Measurements from ENCODE around the gene NXNL2. TPM values are rescaled to one million over a fixed set of nuclear protein-coding genes. Genes with fewer than 3 reads are reported as not detected.

NXNL2 gene
- total RNA-seq, 1 experiment from 2014 or later, result not detected

- Histone ChIP-seq H3K4me1 (ENCODE audit: low read length) (no peaks in the 10 kb centered on the region), H4K20me1 (ENCODE audit: insufficient read depth, low read depth, low read length) (no peaks in the 10 kb centered on the region)
Observed at GRCh38 chr9:88555268-88555980, 20.4 kb downstream of the NXNL2 start.

GRCh38 chr9:88559661-88560060 lies 24.7 kb downstream of the NXNL2 start:
- no peaks in the 10 kb centered on the region for H3K79me2 ChIP-seq (ENCODE audit: low read length)
- no peak overlapping the region for H3K9ac ChIP-seq (ENCODE audit: low read length)
- H3K27me3 ChIP-seq (ENCODE audit: low read length), result no peaks in the 10 kb centered on the region
- no peak overlapping the region for H3K4me2 ChIP-seq (ENCODE audit: low read depth, low read length, poor library complexity, severe bottlenecking)
- no peak for DNase-seq
- H3K9me2 ChIP-seq (replicated peaks; ENCODE audit: insufficient read depth, low read length), result no peaks in the 10 kb centered on the region
- H3K4me3 ChIP-seq (ENCODE audit: low read length), result no peak overlapping the region
- no peaks in the 10 kb centered on the region for H3K9me3 ChIP-seq (ENCODE audit: low read length)
- H3K36me3 ChIP-seq (ENCODE audit: insufficient read depth, low read length), result no peaks in the 10 kb centered on the region
- no peaks in the 10 kb centered on the region for H3K4me1 ChIP-seq (ENCODE audit: low read length)
- no peaks in the 10 kb centered on the region for H4K20me1 ChIP-seq (ENCODE audit: insufficient read depth, low read depth, low read length)
- H2AFZ ChIP-seq (ENCODE audit: low read length), result no peak overlapping the region
- H3K27ac ChIP-seq (ENCODE audit: low read length), result no peak overlapping the region

More at GRCh38 chr9:88555268-88555980, 20.4 kb downstream of the NXNL2 start:
- Histone ChIP-seq H3K27ac (ENCODE audit: low read length) (no peak overlapping the region), H3K9me2 (replicated peaks; ENCODE audit: insufficient read depth, low read length) (no peaks in the 10 kb centered on the region), H3K4me2 (ENCODE audit: low read depth, low read length, poor library complexity, severe bottlenecking) (no peak overlapping the region), H3K4me3 (ENCODE audit: low read length) (no peak overlapping the region), H3K27me3 (ENCODE audit: low read length) (no peaks in the 10 kb centered on the region), H2AFZ (ENCODE audit: low read length) (no peak overlapping the region), H3K9me3 (ENCODE audit: low read length) (no peaks in the 10 kb centered on the region), H3K79me2 (ENCODE audit: low read length) (no peaks in the 10 kb centered on the region), H3K9ac (ENCODE audit: low read length) (no peak overlapping the region), H3K36me3 (ENCODE audit: insufficient read depth, low read length) (no peaks in the 10 kb centered on the region)
- DNase-seq, result no peak

GRCh38 chr9:88567870-88568269 lies 32.9 kb downstream of the NXNL2 start:
- DNase-seq, result no peak
- Histone ChIP-seq H3K9ac (ENCODE audit: low read length) (no peak overlapping the region), H3K27me3 (ENCODE audit: low read length) (no peaks in the 10 kb centered on the region), H4K20me1 (ENCODE audit: insufficient read depth, low read depth, low read length) (no peaks in the 10 kb centered on the region), H3K4me3 (ENCODE audit: low read length) (no peak overlapping the region), H3K9me2 (replicated peaks; ENCODE audit: insufficient read depth, low read length) (no peaks in the 10 kb centered on the region), H3K27ac (ENCODE audit: low read length) (no peak overlapping the region), H3K4me1 (ENCODE audit: low read length) (no peaks in the 10 kb centered on the region), H3K36me3 (ENCODE audit: insufficient read depth, low read length) (no peaks in the 10 kb centered on the region), H3K79me2 (ENCODE audit: low read length) (no peaks in the 10 kb centered on the region), H2AFZ (ENCODE audit: low read length) (no peak overlapping the region), H3K4me2 (ENCODE audit: low read depth, low read length, poor library complexity, severe bottlenecking) (no peak overlapping the region), H3K9me3 (ENCODE audit: low read length) (no peaks in the 10 kb centered on the region)

GRCh38 chr9:88571419-88571818 lies 36.4 kb downstream of the NXNL2 start:
- Histone ChIP-seq H3K4me3 (ENCODE audit: low read length) (no peak overlapping the region), H3K79me2 (ENCODE audit: low read length) (no peaks in the 10 kb centered on the region), H3K4me2 (ENCODE audit: low read depth, low read length, poor library complexity, severe bottlenecking) (no peak overlapping the region), H3K9me2 (replicated peaks; ENCODE audit: insufficient read depth, low read length) (no peaks in the 10 kb centered on the region), H3K27me3 (ENCODE audit: low read length) (no peaks in the 10 kb centered on the region), H3K9ac (ENCODE audit: low read length) (no peak overlapping the region), H3K36me3 (ENCODE audit: insufficient read depth, low read length) (no peaks in the 10 kb centered on the region), H3K4me1 (ENCODE audit: low read length) (no peaks in the 10 kb centered on the region), H3K9me3 (ENCODE audit: low read length) (no peaks in the 10 kb centered on the region), H3K27ac (ENCODE audit: low read length) (no peak overlapping the region), H4K20me1 (ENCODE audit: insufficient read depth, low read depth, low read length) (no peaks in the 10 kb centered on the region), H2AFZ (ENCODE audit: low read length) (no peak overlapping the region)
- no peak for DNase-seq

- Histone ChIP-seq H3K9me2 (replicated peaks; ENCODE audit: insufficient read depth, low read length) (no peaks in the 10 kb centered on the region), H3K27me3 (ENCODE audit: low read length) (no peaks in the 10 kb centered on the region), H3K79me2 (ENCODE audit: low read length) (no peaks in the 10 kb centered on the region)
Observed at GRCh38 chr9:88572684-88573083, 37.7 kb downstream of the NXNL2 start.

GRCh38 chr9:88574953-88575352 lies 40.0 kb downstream of the NXNL2 start:
- Histone ChIP-seq H3K27ac (ENCODE audit: low read length) (no peak overlapping the region), H4K20me1 (ENCODE audit: insufficient read depth, low read depth, low read length) (no peaks in the 10 kb centered on the region), H3K9me2 (replicated peaks; ENCODE audit: insufficient read depth, low read length) (no peaks in the 10 kb centered on the region), H3K9ac (ENCODE audit: low read length) (no peak overlapping the region), H3K4me3 (ENCODE audit: low read length) (no peak overlapping the region), H3K4me2 (ENCODE audit: low read depth, low read length, poor library complexity, severe bottlenecking) (no peak overlapping the region), H3K4me1 (ENCODE audit: low read length) (peaks cover 4% of the 10 kb centered on the region), H3K9me3 (ENCODE audit: low read length) (no peaks in the 10 kb centered on the region), H3K36me3 (ENCODE audit: insufficient read depth, low read length) (no peaks in the 10 kb centered on the region), H3K79me2 (ENCODE audit: low read length) (no peaks in the 10 kb centered on the region), H3K27me3 (ENCODE audit: low read length) (no peaks in the 10 kb centered on the region; the same call in 1 of the 2 replicates), H2AFZ (ENCODE audit: low read length) (no peak overlapping the region)
- no peak for DNase-seq

More at GRCh38 chr9:88572684-88573083, 37.7 kb downstream of the NXNL2 start:
- H3K36me3 ChIP-seq (ENCODE audit: insufficient read depth, low read length), result no peaks in the 10 kb centered on the region
- no peak overlapping the region for H3K4me3 ChIP-seq (ENCODE audit: low read length)
- H3K9ac ChIP-seq (ENCODE audit: low read length), result no peak overlapping the region
- H3K4me2 ChIP-seq (ENCODE audit: low read depth, low read length, poor library complexity, severe bottlenecking), result no peak overlapping the region
- H4K20me1 ChIP-seq (ENCODE audit: insufficient read depth, low read depth, low read length), result no peaks in the 10 kb centered on the region
- H3K9me3 ChIP-seq (ENCODE audit: low read length), result no peaks in the 10 kb centered on the region
- no peak for DNase-seq
- H3K4me1 ChIP-seq (ENCODE audit: low read length), result no peaks in the 10 kb centered on the region
- no peak overlapping the region for H2AFZ ChIP-seq (ENCODE audit: low read length)
- H3K27ac ChIP-seq (ENCODE audit: low read length), result no peak overlapping the region

GRCh38 chr9:88577256-88578120 lies 42.5 kb downstream of the NXNL2 start:
- Histone ChIP-seq H4K20me1 (ENCODE audit: insufficient read depth, low read depth, low read length) (no peaks in the 10 kb centered on the region), H2AFZ (ENCODE audit: low read length) (no peak overlapping the region), H3K36me3 (ENCODE audit: insufficient read depth, low read length) (no peaks in the 10 kb centered on the region), H3K4me3 (ENCODE audit: low read length) (no peak overlapping the region), H3K79me2 (ENCODE audit: low read length) (no peaks in the 10 kb centered on the region), H3K27ac (ENCODE audit: low read length) (no peak overlapping the region), H3K27me3 (ENCODE audit: low read length) (no peaks in the 10 kb centered on the region; the same call in 1 of the 2 replicates), H3K9me3 (ENCODE audit: low read length) (no peaks in the 10 kb centered on the region), H3K9ac (ENCODE audit: low read length) (no peak overlapping the region), H3K4me2 (ENCODE audit: low read depth, low read length, poor library complexity, severe bottlenecking) (no peak overlapping the region), H3K4me1 (ENCODE audit: low read length) (peaks cover 4% of the 10 kb centered on the region), H3K9me2 (replicated peaks; ENCODE audit: insufficient read depth, low read length) (no peaks in the 10 kb centered on the region)
- DNase-seq, result no peak
